Measurements from ENCODE around the gene SKOR1. TPM values are rescaled to one million over a fixed set of nuclear protein-coding genes. Genes with fewer than 3 reads are reported as not detected.
A peak's percentile ranks its signal among the peaks of the same experiment; 100 is the strongest.

Gene SKOR1
- total and polyA plus RNA-seq, 2 of the 13 experiments (the other 11 are each of a cell fraction or from before 2014, with no cell fraction given), result 0.09 to 0.11 TPM

- Histone ChIP-seq H3K27ac (ENCODE audit: extremely low read length, insufficient read depth, low read length) (peak overlapping the region; percentile 76), H3K36me3 (replicated peaks in 1 of 2; ENCODE audit: control insufficient read depth in 1 of 2, insufficient read depth in 2 of 2, low read length in 2 of 2) (no peaks in the 10 kb centered on the region), H2AFZ (ENCODE audit: low read length) (peak overlapping the region; percentile 90), H3K4me1 (ENCODE audit: insufficient read depth, low read length) (peaks cover 57% of the 10 kb centered on the region), H4K20me1 (ENCODE audit: insufficient read depth, low read length) (no peaks in the 10 kb centered on the region), H3K79me2 (ENCODE audit: insufficient read depth, low read length) (no peaks in the 10 kb centered on the region), H3K4me3 (replicated peaks in 1 of 3; ENCODE audit: insufficient read depth in 1 of 3, low read depth in 2 of 3, low read length in 3 of 3) (peak overlapping the region; percentile 47 to 69 (median 56)), H3K9ac (ENCODE audit: insufficient read depth, low read depth, low read length) (peak overlapping the region; percentile 58), H3K4me2 (ENCODE audit: low read depth, low read length) (peak overlapping the region; percentile 79), H3K9me3 (ENCODE audit: low read length) (no peaks in the 10 kb centered on the region), H3K27me3 (ENCODE audit: control insufficient read depth in 1 of 2, insufficient read depth in 2 of 2, low read length in 2 of 2) (no peaks in the 10 kb centered on the region; a peak in 1 of 5 replicates)
- in situ Hi-C loops (cut with HindIII; ENCODE audit: extremely low pct_ligation_motif_present, low pct_unique_long_range_greater_than_20kb) (no loop called here), intact Hi-C loops (cut with micrococcal nuclease; ENCODE audit: unreplicated experiment) (loop anchor here (5.0 kb wide), 1 partner anchor 209 kb away; the partner anchor contains the start of gene PIAS1)
- peak; percentile 69 for ATAC-seq
- FAIRE-seq, result no peak
- ChIA-PET CTCF (ENCODE audit: low intra/inter-chr PET ratio, low total read pairs) (no interaction called here), POLR2A (interaction anchor here (0.7 to 1.8 kb wide), 6 partner anchors 8 to 211 kb away, joined by 3 to 5 read pairs (median 4); partner anchors contain the start of gene PIAS1)
- no TSS peak for BruUV-seq (replicated peaks)
- DNase-seq (ENCODE audit: low spot score), result peak; percentile 39
- 8% methylated on average over 5 of the region's 7 CpGs for WGBS (ENCODE audit: low lambda C conversion rate)
- peak; percentile 96 for TF ChIP-seq PRDM10 (CRISPR knock-in tag; IDR thresholded peaks at IDR 0.05; ENCODE audit: low read depth)
- TF ChIP-seq ZFY (CRISPR knock-in tag; IDR thresholded peaks at IDR 0.05), result 0 out of 2 replicates have a peak, but pooled peaks have one; percentile 8
- no peak for TF ChIP-seq NONO (IDR thresholded peaks at IDR 0.05)
- TF ChIP-seq NONO (CRISPR knock-in tag; conservative IDR thresholded peaks at IDR 0.05), result 0 out of 2 replicates have a peak, but pooled peaks have one; percentile 43
- 0 out of 2 replicates have a peak, but pooled peaks have one; percentile 8 for TF ChIP-seq ZNF709 (CRISPR knock-in tag; IDR thresholded peaks at IDR 0.05)
- 0 out of 2 replicates have a peak, but pooled peaks have one; percentile 22 for TF ChIP-seq GATAD1 (CRISPR knock-in tag; IDR thresholded peaks at IDR 0.05)
- no peak for TF ChIP-seq HDAC2 (CRISPR knock-in tag; IDR thresholded peaks at IDR 0.05)
- 0 out of 2 replicates have a peak, but pooled peaks have one; percentile 9 for TF ChIP-seq PHF8 (CRISPR knock-in tag; IDR thresholded peaks at IDR 0.05)
- no peak for TF ChIP-seq ZNF691 (CRISPR knock-in tag; IDR thresholded peaks at IDR 0.05; ENCODE audit: borderline replicate concordance, low read depth)
- TF ChIP-seq NFKB2 (CRISPR knock-in tag; IDR thresholded peaks at IDR 0.05; ENCODE audit: borderline replicate concordance), result 0 out of 2 replicates have a peak, but pooled peaks have one; percentile 21
- no peak for TF ChIP-seq ZFX (CRISPR knock-in tag; IDR thresholded peaks at IDR 0.05; ENCODE audit: low read depth)
- TF ChIP-seq POGK (CRISPR knock-in tag; conservative IDR thresholded peaks at IDR 0.05), result 0 out of 2 replicates have a peak, but pooled peaks have one; percentile 29
- TF ChIP-seq ZNF512B (CRISPR knock-in tag; IDR thresholded peaks at IDR 0.05; ENCODE audit: borderline replicate concordance), result 0 out of 2 replicates have a peak, but pooled peaks have one; percentile 14
These were observed 17.8 kb downstream of the SKOR1 start for GRCh38 chr15:67843092-67843501.

All from HepG2 (cell line).